Suprapubic skin (tissue), 4 donors: ENCODE data around the gene TRIM68. TPM values are rescaled to one million over a fixed set of nuclear protein-coding genes. Genes with fewer than 3 reads are reported as not detected.

ENCODE experiments used
- DNase-seq, 2 donors: peaks; one replicate each; pipeline ENCODE4 v3.0.0-alpha.2; 2019; ENCODE audit warnings: low spot score in 2 of 2
- H3K27ac ChIP-seq: fragments of 200-600 bp; sonication (generic); one replicate; pipeline ENCODE4 v1.5.1; 2019
- H3K27me3 ChIP-seq: fragments of 200-600 bp; sonication (generic); one replicate; pipeline ENCODE4 v1.5.1; 2019
- H3K36me3 ChIP-seq: fragments of 200-600 bp; sonication (generic); one replicate; pipeline ENCODE4 v1.5.1; 2019
- H3K4me1 ChIP-seq: fragments of 200-600 bp; sonication (generic); one replicate; pipeline ENCODE4 v1.5.1; 2019
- H3K4me3 ChIP-seq: fragments of 200-600 bp; sonication (generic); one replicate; pipeline ENCODE4 v1.5.1; 2019; ENCODE audit warnings: mild to moderate bottlenecking
- H3K9me3 ChIP-seq: fragments of 200-600 bp; sonication (generic); one replicate; pipeline ENCODE4 v1.5.1; 2019
- EP300 ChIP-seq: sonication (generic); formaldehyde crosslinking; IDR thresholded peaks from one replicate; pipeline ENCODE4 v1.6.1; 2017; ENCODE audit warnings: antibody characterized with exemption
- POLR2A ChIP-seq, 2 donors: fragments of 450-650 bp; IDR thresholded peaks; one replicate each; pipeline ENCODE4 v1.6.1; 2017; ENCODE audit warnings: antibody characterized with exemption in 2 of 2, mild to moderate bottlenecking in 2 of 2, moderate library complexity in 2 of 2
- POLR2AphosphoS5 ChIP-seq, 3 donors: sonication (generic); formaldehyde crosslinking; IDR thresholded peaks; one replicate each; pipeline ENCODE4 v1.6.1; 2017; ENCODE audit warnings: antibody characterized with exemption in 3 of 3
- WGBS: methylation state at CpG from one replicate; pipeline ENCODE4 v1.1.5; 2018; 5-methylcytosine and 5-hydroxymethylcytosine counted together
- total RNA-seq, 4 donors: library from RNA; depleted of rRNA; stranded (reverse); fragments of >200 nt; gene quantifications; one replicate each; pipeline ENCODE4 v1.1.0, GENCODE V29; 2016
- TF ChIP-seq, protein P1 (sequence below), 2 donors: fragments of 200-600 bp in 1 of 2; fragments of 450-650 bp in 1 of 2; sonication (generic) in 1 of 2; IDR thresholded peaks; one replicate each; pipeline ENCODE4 v1.5.1; 2016 to 2019; ENCODE audit warnings: antibody characterized with exemption in 2 of 2, mild to moderate bottlenecking in 1 of 2, moderate library complexity in 1 of 2

The TRIM68 gene
- total RNA-seq, 4 donors from 2014 or later: 5.6 to 16.6 (median 7.4) TPM

DNA sequence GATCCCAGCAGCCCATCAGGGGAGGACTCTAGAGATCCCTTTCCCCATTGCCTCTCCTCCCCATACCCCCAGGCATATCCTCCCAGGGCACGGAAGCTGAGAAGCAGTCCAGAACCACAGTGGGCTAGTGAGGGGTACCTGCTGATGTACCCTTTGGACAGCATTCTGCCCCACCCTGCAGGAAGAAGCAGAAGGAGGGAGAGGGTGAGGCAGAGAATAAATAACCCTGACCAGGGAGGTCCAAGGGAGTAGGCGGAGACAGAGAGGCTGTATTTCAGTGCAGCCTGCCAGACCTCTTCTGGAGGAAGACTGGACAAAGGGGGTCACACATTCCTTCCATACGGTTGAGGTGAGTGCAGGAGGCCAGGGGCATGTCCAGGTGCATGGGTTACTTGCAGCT lies 35.7 kb upstream of the TRIM68 start, which contains the start of gene OR51E1:
Gene OR51E1, plus strand, starts transcription at position 301 of the 400 bp plus-strand sequence. CDS start 8,545 bp downstream, outside the sequence.
- H3K36me3 ChIP-seq: no peaks in the 10 kb centered on the region

GRCh38 chr11:4643076-4643475 lies 35.0 kb upstream of the TRIM68 start:
- no peak overlapping the region for H3K4me3 ChIP-seq
- whole genome bisulfite sequencing: 20% methylated on average over 5 of the region's 5 CpGs
- H3K27me3 ChIP-seq: peaks cover 7% of the 10 kb centered on the region
- H3K4me1 ChIP-seq: no peaks in the 10 kb centered on the region
- no peaks in the 10 kb centered on the region for H3K36me3 ChIP-seq
- no peaks in the 10 kb centered on the region for H3K9me3 ChIP-seq
- H3K27ac ChIP-seq: no peak overlapping the region
- no peak for TF ChIP-seq POLR2AphosphoS5 (IDR thresholded peaks at IDR 0.05)
- TF ChIP-seq EP300: no peak
- TF ChIP-seq, protein P1, sequence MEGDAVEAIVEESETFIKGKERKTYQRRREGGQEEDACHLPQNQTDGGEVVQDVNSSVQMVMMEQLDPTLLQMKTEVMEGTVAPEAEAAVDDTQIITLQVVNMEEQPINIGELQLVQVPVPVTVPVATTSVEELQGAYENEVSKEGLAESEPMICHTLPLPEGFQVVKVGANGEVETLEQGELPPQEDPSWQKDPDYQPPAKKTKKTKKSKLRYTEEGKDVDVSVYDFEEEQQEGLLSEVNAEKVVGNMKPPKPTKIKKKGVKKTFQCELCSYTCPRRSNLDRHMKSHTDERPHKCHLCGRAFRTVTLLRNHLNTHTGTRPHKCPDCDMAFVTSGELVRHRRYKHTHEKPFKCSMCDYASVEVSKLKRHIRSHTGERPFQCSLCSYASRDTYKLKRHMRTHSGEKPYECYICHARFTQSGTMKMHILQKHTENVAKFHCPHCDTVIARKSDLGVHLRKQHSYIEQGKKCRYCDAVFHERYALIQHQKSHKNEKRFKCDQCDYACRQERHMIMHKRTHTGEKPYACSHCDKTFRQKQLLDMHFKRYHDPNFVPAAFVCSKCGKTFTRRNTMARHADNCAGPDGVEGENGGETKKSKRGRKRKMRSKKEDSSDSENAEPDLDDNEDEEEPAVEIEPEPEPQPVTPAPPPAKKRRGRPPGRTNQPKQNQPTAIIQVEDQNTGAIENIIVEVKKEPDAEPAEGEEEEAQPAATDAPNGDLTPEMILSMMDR (IDR thresholded peaks at IDR 0.05): no peak
- TF ChIP-seq POLR2A (IDR thresholded peaks at IDR 0.05): no peak
- DNase-seq: no peak

More for the DNA sequence above, 35.7 kb upstream of the TRIM68 start, which contains the start of gene OR51E1:
- H3K4me1 ChIP-seq: no peaks in the 10 kb centered on the region
- H3K27me3 ChIP-seq: peaks cover 7% of the 10 kb centered on the region
- no peak for TF ChIP-seq EP300
- TF ChIP-seq POLR2A (IDR thresholded peaks at IDR 0.05): no peak
- TF ChIP-seq, protein P1 (IDR thresholded peaks at IDR 0.05): no peak
- TF ChIP-seq POLR2AphosphoS5 (IDR thresholded peaks at IDR 0.05): no peak
- DNase-seq: no peak
- H3K9me3 ChIP-seq: no peaks in the 10 kb centered on the region
- H3K4me3 ChIP-seq: no peak within 1 kb of the TSS
- WGBS: 79% methylated on average over 3 of the region's 3 CpGs
- H3K27ac ChIP-seq: no peak within 1 kb of the TSS

GRCh38 chr11:4642043-4642442 lies 34.0 kb upstream of the TRIM68 start:
- 76% methylated on average over 7 of the region's 7 CpGs for WGBS

GRCh38 chr11:4641501-4641900 lies 33.5 kb upstream of the TRIM68 start:
- H3K4me3 ChIP-seq: no peak overlapping the region
- no peak for TF ChIP-seq POLR2A (IDR thresholded peaks at IDR 0.05)
- TF ChIP-seq, protein P1 (IDR thresholded peaks at IDR 0.05): no peak
- no peak for TF ChIP-seq POLR2AphosphoS5 (IDR thresholded peaks at IDR 0.05)
- TF ChIP-seq EP300: no peak
- H3K36me3 ChIP-seq: no peaks in the 10 kb centered on the region
- WGBS: 76% methylated on average over 7 of the region's 7 CpGs
- DNase-seq: no peak
- peaks cover 3% of the 10 kb centered on the region for H3K4me1 ChIP-seq
- no peaks in the 10 kb centered on the region for H3K9me3 ChIP-seq
- H3K27ac ChIP-seq: no peak overlapping the region
- peaks cover 13% of the 10 kb centered on the region for H3K27me3 ChIP-seq

More at GRCh38 chr11:4642043-4642442, 34.0 kb upstream of the TRIM68 start:
- peaks cover 11% of the 10 kb centered on the region for H3K27me3 ChIP-seq
- H3K27ac ChIP-seq: no peak overlapping the region
- H3K36me3 ChIP-seq: no peaks in the 10 kb centered on the region
- H3K9me3 ChIP-seq: no peaks in the 10 kb centered on the region
- TF ChIP-seq POLR2A (IDR thresholded peaks at IDR 0.05): no peak
- TF ChIP-seq, protein P1 (IDR thresholded peaks at IDR 0.05): no peak
- TF ChIP-seq EP300: no peak
- TF ChIP-seq POLR2AphosphoS5 (IDR thresholded peaks at IDR 0.05): no peak
- DNase-seq: no peak
- peaks cover 2% of the 10 kb centered on the region for H3K4me1 ChIP-seq
- H3K4me3 ChIP-seq: no peak overlapping the region

- DNase-seq: no peak
- Histone ChIP-seq H3K27ac (no peak overlapping the region), H3K36me3 (no peaks in the 10 kb centered on the region), H3K27me3 (peaks cover 13% of the 10 kb centered on the region), H3K9me3 (no peaks in the 10 kb centered on the region), H3K4me1 (peaks cover 3% of the 10 kb centered on the region), H3K4me3 (no peak overlapping the region)
- TF ChIP-seq, protein P1 (IDR thresholded peaks at IDR 0.05): no peak
- TF ChIP-seq EP300: no peak
- TF ChIP-seq POLR2AphosphoS5 (IDR thresholded peaks at IDR 0.05): no peak
- no peak for TF ChIP-seq POLR2A (IDR thresholded peaks at IDR 0.05)
- 94% methylated on average over 6 of the region's 6 CpGs for WGBS
Observed at GRCh38 chr11:4639931-4640330, 31.9 kb upstream of the TRIM68 start.
